MM.1S (cell line): ENCODE results near the gene SORT1.

Experiments used
- EZH2 ChIP-seq: fragments of 300-600 bp; sonication (generic); optimal IDR thresholded peaks from 2 replicates; pipeline ENCODE3; 2017; ENCODE audit warnings: low read depth, mild to moderate bottlenecking, antibody characterized with exemption, low read length, mixed read lengths
- EZH2phosphoT487 ChIP-seq: fragments of 300-600 bp; sonication (generic); IDR thresholded peaks from 2 replicates; pipeline ENCODE4 v1.6.1; 2018; ENCODE audit warnings: antibody characterized with exemption, low read length
- TF ChIP-seq, protein P1 (sequence below): fragments of 300-600 bp; sonication (generic); IDR thresholded peaks from 2 replicates; pipeline ENCODE4 v1.5.1; 2016; ENCODE audit warnings: antibody characterized with exemption, low read length, mixed read lengths

DNA sequence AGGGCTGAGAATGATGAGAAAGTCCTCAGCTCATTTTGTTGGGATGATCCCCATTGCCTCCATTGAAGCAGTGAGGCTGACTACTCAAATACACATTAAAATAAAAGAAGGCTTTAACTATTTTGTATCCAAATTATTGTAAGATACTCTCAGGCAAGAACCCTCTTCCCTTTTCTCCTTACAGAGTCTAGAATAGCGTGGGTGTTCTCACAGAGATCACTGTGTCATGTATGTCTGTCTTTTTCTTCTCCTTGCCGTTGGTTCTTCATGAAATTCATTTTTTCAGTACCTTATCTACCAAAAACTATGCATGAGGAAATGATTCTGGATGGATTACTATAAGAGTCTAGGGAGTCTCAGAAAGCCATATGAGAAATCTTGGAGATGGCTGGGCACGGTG is 30.1 kb downstream of the SORT1 start:
- TF ChIP-seq EZH2 (no peak), EZH2phosphoT487 (no peak)
- TF ChIP-seq, protein P1, sequence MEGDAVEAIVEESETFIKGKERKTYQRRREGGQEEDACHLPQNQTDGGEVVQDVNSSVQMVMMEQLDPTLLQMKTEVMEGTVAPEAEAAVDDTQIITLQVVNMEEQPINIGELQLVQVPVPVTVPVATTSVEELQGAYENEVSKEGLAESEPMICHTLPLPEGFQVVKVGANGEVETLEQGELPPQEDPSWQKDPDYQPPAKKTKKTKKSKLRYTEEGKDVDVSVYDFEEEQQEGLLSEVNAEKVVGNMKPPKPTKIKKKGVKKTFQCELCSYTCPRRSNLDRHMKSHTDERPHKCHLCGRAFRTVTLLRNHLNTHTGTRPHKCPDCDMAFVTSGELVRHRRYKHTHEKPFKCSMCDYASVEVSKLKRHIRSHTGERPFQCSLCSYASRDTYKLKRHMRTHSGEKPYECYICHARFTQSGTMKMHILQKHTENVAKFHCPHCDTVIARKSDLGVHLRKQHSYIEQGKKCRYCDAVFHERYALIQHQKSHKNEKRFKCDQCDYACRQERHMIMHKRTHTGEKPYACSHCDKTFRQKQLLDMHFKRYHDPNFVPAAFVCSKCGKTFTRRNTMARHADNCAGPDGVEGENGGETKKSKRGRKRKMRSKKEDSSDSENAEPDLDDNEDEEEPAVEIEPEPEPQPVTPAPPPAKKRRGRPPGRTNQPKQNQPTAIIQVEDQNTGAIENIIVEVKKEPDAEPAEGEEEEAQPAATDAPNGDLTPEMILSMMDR: no peak
